Vagina (tissue), 2 donors: ENCODE measurements around the gene NFATC4.

Experiments
- CTCF ChIP-seq, 3 experiments: fragments of 450-650 bp in 2 of 3; fragments of 200-600 bp in 1 of 3; sonication (generic) in 1 of 3; IDR thresholded peaks; one replicate each; pipeline ENCODE4 v1.5.1; 2017 to 2019; ENCODE audit warnings: antibody characterized with exemption in 3 of 3, mild to moderate bottlenecking in 2 of 3, moderate library complexity in 2 of 3
- POLR2A ChIP-seq, 2 donors: fragments of 450-650 bp; IDR thresholded peaks; one replicate each; pipeline ENCODE4 v1.6.1; 2017; ENCODE audit warnings: antibody characterized with exemption in 2 of 2, mild to moderate bottlenecking in 2 of 2, moderate library complexity in 2 of 2

GRCh38 chr14:24425704-24426103 is 57.7 kb downstream of the NFATC4 start:
- TF ChIP-seq CTCF (IDR thresholded peaks at IDR 0.05) (no peak), POLR2A (IDR thresholded peaks at IDR 0.05) (no peak)
